A549 (cell line): Measurements from ENCODE around the gene CDK10. TPM values are rescaled to one million over a fixed set of nuclear protein-coding genes. Genes with fewer than 3 reads are reported as not detected.

Experiments
- ATAC-seq, 2 experiments: fragments of 200-7000 bp in 1 of 2; fragments of >200 bp in 1 of 2; cut with Nextera tagmentation in 1 of 2; cut with Tn5 transposase in 1 of 2; 3 replicates each; pipeline versions ENCODE4 v1.8.0 to v1.9.1; 2018 to 2020; ENCODE audit warnings: mild to moderate bottlenecking in 1 of 2, moderate library complexity in 1 of 2
- CTCF ChIA-PET: fragments of 300-600 bp; sonication (Branson Sonifier 250); formaldehyde crosslinking; extraction: SDS; loops from one replicate; lab custom pipeline; 2021; ENCODE audit warnings: antibody characterized with exemption, inconsistent platforms; lab: Yijun Ruan, JAX
- POLR2A ChIA-PET: fragments of 350-600 bp; formaldehyde crosslinking; extraction: SDS; loops from one replicate; lab custom pipeline; 2021; ENCODE audit warnings: antibody characterized with exemption, inconsistent platforms; lab: Yijun Ruan, JAX
- DNase-seq, 2 experiments: peaks; one replicate each; pipeline versions ENCODE4 v3.0.0 to v3.0.0-alpha.2; 2011 to 2016; ENCODE audit warnings: low read depth in 1 of 2, low spot score in 1 of 2
- FAIRE-seq: peaks from 2 replicates; lab custom pipeline; 2011; peaks lifted over from hg19 to GRCh38; lab: Jason Lieb, UNC
- H3K27ac ChIP-seq, 2 experiments: fragments of >200 bp; sonication (Bioruptor Twin); formaldehyde crosslinking; 3 replicates each; pipeline ENCODE4 v1.5.1; 2016 to 2017
- H3K4me1 ChIP-seq: fragments of >200 bp; sonication (Bioruptor Twin); formaldehyde crosslinking; 3 replicates; pipeline ENCODE4 v1.6.1; 2016
- H3K4me2 ChIP-seq: fragments of >200 bp; sonication (Bioruptor Twin); formaldehyde crosslinking; 3 replicates; pipeline ENCODE4 v1.6.1; 2016
- H3K4me3 ChIP-seq: fragments of >200 bp; sonication (Bioruptor Twin); formaldehyde crosslinking; 3 replicates; pipeline ENCODE4 v1.5.1; 2016
- H3K9me3 ChIP-seq: fragments of >200 bp; sonication (Bioruptor Twin); formaldehyde crosslinking; 3 replicates; pipeline ENCODE4 v1.6.1; 2016
- CBX2 ChIP-seq: fragments of 200-600 bp; sonication (generic); IDR thresholded peaks from 2 replicates; pipeline ENCODE4 v1.6.1; 2016; ENCODE audit warnings: low read depth, mild to moderate bottlenecking, borderline replicate concordance
- EP300 ChIP-seq, 2 experiments: fragments of >200 bp; sonication (Bioruptor Twin); formaldehyde crosslinking; IDR thresholded peaks; 2 replicates in 1 of 2; 3 replicates in 1 of 2; pipeline ENCODE4 v1.6.1; 2016 to 2017
- ESRRA ChIP-seq: fragments of 150-350 bp; IDR thresholded peaks from 2 replicates; pipeline ENCODE4 v1.6.1; 2014; ENCODE audit warnings: mild to moderate bottlenecking, low read length, borderline replicate concordance
- FOSB ChIP-seq: fragments of 250-450 bp; sonication (Bioruptor Pico); IDR thresholded peaks from 2 replicates; pipeline ENCODE4 v1.5.0; 2020; ENCODE audit warnings: mild to moderate bottlenecking, moderate library complexity
- FOSL2 ChIP-seq, 2 experiments: fragments of 450-650 bp in 1 of 2; fragments of >200 bp in 1 of 2; sonication (Bioruptor Twin) in 1 of 2; formaldehyde crosslinking; IDR thresholded peaks; 2 replicates each; pipeline versions ENCODE4 v1.5.0 to v1.6.1; 2016 to 2020; ENCODE audit warnings: mild to moderate bottlenecking in 1 of 2, moderate library complexity in 1 of 2
- FOXS1 ChIP-seq: fragments of 250-450 bp; sonication (Bioruptor Pico); IDR thresholded peaks from 2 replicates; pipeline ENCODE4 v1.5.0; 2020; ENCODE audit warnings: mild to moderate bottlenecking, moderate library complexity
- GATA3 ChIP-seq: IDR thresholded peaks from 2 replicates; pipeline ENCODE4 v1.6.1; 2012; ENCODE audit warnings: borderline replicate concordance
- HEYL ChIP-seq: fragments of 250-450 bp; sonication (Bioruptor Pico); IDR thresholded peaks from 2 replicates; pipeline ENCODE4 v1.8.0; 2021; ENCODE audit warnings: mild to moderate bottlenecking, moderate library complexity
- HMGXB4 ChIP-seq: fragments of 250-450 bp; sonication (Bioruptor Pico); IDR thresholded peaks from 2 replicates; pipeline ENCODE4 v1.5.0; 2021; ENCODE audit warnings: mild to moderate bottlenecking, moderate library complexity, borderline replicate concordance
- HOXB13 ChIP-seq: fragments of 250-450 bp; sonication (Bioruptor Pico); IDR thresholded peaks from 2 replicates; pipeline ENCODE4 v1.5.0; 2020; ENCODE audit warnings: low read depth, mild to moderate bottlenecking, moderate library complexity
- JUN ChIP-seq, 2 experiments: fragments of >200 bp; sonication (Bioruptor Twin); formaldehyde crosslinking; IDR thresholded peaks; 2 replicates in 1 of 2; 3 replicates in 1 of 2; pipeline ENCODE4 v1.6.1; 2016 to 2017
- JUNB ChIP-seq: fragments of >200 bp; sonication (Bioruptor Twin); formaldehyde crosslinking; IDR thresholded peaks from 2 replicates; pipeline ENCODE4 v1.6.1; 2016
- MAFK ChIP-seq: fragments of 450-650 bp; IDR thresholded peaks from 2 replicates; pipeline ENCODE4 v1.6.1; 2014; ENCODE audit not compliant: partially characterized antibody
- MAX ChIP-seq: IDR thresholded peaks from 2 replicates; pipeline ENCODE4 v1.6.1; 2012
- MAZ ChIP-seq: fragments of 150-350 bp; IDR thresholded peaks from 2 replicates; pipeline ENCODE4 v1.6.1; 2014; ENCODE audit warnings: antibody characterized with exemption, low read depth, low read length, borderline replicate concordance
- NPAS2 ChIP-seq: fragments of 250-450 bp; sonication (Bioruptor Pico); IDR thresholded peaks from 2 replicates; pipeline ENCODE4 v1.8.0; 2022; ENCODE audit warnings: mild to moderate bottlenecking, moderate library complexity, borderline replicate concordance
- NR3C1 ChIP-seq: fragments of >200 bp; sonication (Bioruptor Twin); formaldehyde crosslinking; IDR thresholded peaks from 3 replicates; pipeline ENCODE4 v1.6.1; 2017
- PHF8 ChIP-seq: fragments of 200-600 bp; sonication (generic); IDR thresholded peaks from 2 replicates; pipeline ENCODE4 v1.6.1; 2016; ENCODE audit warnings: low read depth, mild to moderate bottlenecking, antibody characterized with exemption, moderate library complexity, borderline replicate concordance
- POLR2A ChIP-seq: IDR thresholded peaks from 2 replicates; pipeline ENCODE4 v1.6.1; 2012; ENCODE audit warnings: mild to moderate bottlenecking, low read length
- RAD21 ChIP-seq, 2 experiments: fragments of >200 bp in 1 of 2; sonication (Bioruptor Twin) in 1 of 2; formaldehyde crosslinking in 1 of 2; IDR thresholded peaks in 1 of 2; conservative IDR thresholded peaks in 1 of 2; 2 replicates in 1 of 2; 3 replicates in 1 of 2; pipeline ENCODE4 v1.6.1; 2012 to 2018; ENCODE audit warnings: inconsistent platforms in 1 of 2
- REST ChIP-seq: fragments of 200-600 bp; sonication (generic); IDR thresholded peaks from 2 replicates; pipeline ENCODE4 v1.6.1; 2016; ENCODE audit warnings: antibody characterized with exemption, mild to moderate bottlenecking, moderate library complexity
- SREBF2 ChIP-seq: fragments of 450-650 bp; IDR thresholded peaks from 2 replicates; pipeline ENCODE4 v1.6.1; 2014; ENCODE audit warnings: mild to moderate bottlenecking, moderate library complexity
- TFCP2L1 ChIP-seq: fragments of 250-450 bp; sonication (Bioruptor Pico); IDR thresholded peaks from 2 replicates; pipeline ENCODE4 v1.5.0; 2021; ENCODE audit warnings: mild to moderate bottlenecking
- ZNF302 ChIP-seq: fragments of 250-450 bp; sonication (Bioruptor Pico); IDR thresholded peaks from 2 replicates; pipeline ENCODE4 v1.9.0; 2021; ENCODE audit warnings: inconsistent platforms, mild to moderate bottlenecking, moderate library complexity
- ZSCAN20 ChIP-seq: fragments of 250-450 bp; sonication (Bioruptor Pico); IDR thresholded peaks from 2 replicates; pipeline ENCODE4 v1.8.0; 2022; ENCODE audit warnings: mild to moderate bottlenecking, moderate library complexity
- WGBS: methylation state at CpG from one replicate; pipeline ENCODE4 v1.1.6; 2017; ENCODE audit errors: missing lambda C conversion rate; 5-methylcytosine and 5-hydroxymethylcytosine counted together
- polyA plus RNA-seq, 4 experiments: library from polyadenylated mRNA; depleted of rRNA in 3 of 4; stranded (reverse); fragments of >200 nt; fragmentation: RNase III in 1 of 4; extraction: RNeasy Plus Mini Kit Qiagen cat#74134 plus additional on column Dnase treatment in 1 of 4; gene quantifications; 2 replicates in 3 of 4; 3 replicates in 1 of 4; pipeline ENCODE4 v1.2.3, GENCODE V29; 2011 to 2017
- TF ChIP-seq, protein P1 (sequence below): fragments of 250-450 bp; sonication (Bioruptor Pico); IDR thresholded peaks from 2 replicates; pipeline ENCODE4 v1.5.0; 2020; ENCODE audit warnings: low read depth, mild to moderate bottlenecking, moderate library complexity
- TF ChIP-seq, protein P2 (sequence below): IDR thresholded peaks from 2 replicates; pipeline ENCODE4 v1.6.1; 2012; ENCODE audit warnings: low read depth, borderline replicate concordance

Gene CDK10
- polyA plus RNA-seq, 2 of the 4 experiments (the other 2 are of a cell fraction): 35.9 to 55.3 TPM

DNA sequence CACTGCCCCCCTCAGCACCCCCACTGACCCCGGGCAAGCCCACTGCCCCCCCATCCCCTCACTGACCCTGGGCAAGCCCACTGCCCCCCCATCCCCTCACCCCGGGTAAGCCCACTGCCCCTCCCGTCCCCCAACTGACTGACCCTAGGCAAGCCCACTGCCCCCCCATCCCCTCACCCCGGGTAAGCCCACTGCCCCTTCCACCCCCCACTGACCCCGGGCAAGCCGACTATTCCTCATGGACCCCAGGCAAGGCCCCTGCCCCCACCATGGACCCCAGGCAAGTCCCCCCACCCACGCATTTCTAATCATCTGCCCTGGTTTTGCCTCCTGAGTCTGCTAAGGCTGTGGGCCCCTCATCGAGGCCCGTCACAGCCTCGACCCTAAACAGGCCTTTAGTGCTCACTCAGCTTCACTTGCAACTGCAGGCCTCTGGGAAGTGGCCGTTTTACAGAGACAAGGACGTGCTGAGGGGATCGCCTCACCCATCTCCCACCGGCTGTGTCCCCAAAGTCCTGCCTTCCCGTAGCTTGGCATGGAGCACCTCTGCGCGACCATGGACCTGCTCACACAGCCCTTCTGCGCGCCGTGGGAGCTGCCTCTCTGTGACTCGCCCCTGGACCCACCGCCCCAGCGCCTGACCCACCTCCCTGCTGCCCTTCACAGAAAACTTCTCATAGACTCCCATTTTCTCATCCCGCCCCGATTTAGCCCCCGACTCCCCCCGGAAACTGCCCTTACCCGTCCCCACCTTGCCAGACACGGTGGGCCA lies 30.6 kb downstream of the CDK10 start:
- TF ChIP-seq PHF8 (no peak), SREBF2 (no peak), MAFK (no peak), GATA3 (no peak), FOSB (no peak), POLR2A (no peak), RAD21 (conservative IDR thresholded peaks at IDR 0.05 in 1 of 2, IDR thresholded peaks at IDR 0.05 in 1 of 2) (no peak), NR3C1 (no peak), JUNB (no peak), HMGXB4 (CRISPR knock-in tag) (no peak), FOSL2 (IDR thresholded peaks at IDR 0.05) (no peak), FOSL2 (CRISPR knock-in tag; IDR thresholded peaks at IDR 0.05) (no peak)
- ChIA-PET CTCF (interaction anchor here (1.1 to 6.8 kb wide), 5 partner anchors 8 to 144 kb away, joined by 3 to 77 read pairs (median 6); no protein-coding TSS in a partner anchor), POLR2A (no interaction called here)
- Histone ChIP-seq H3K4me3 (no peak overlapping the region), H3K4me1 (peaks cover 28% of the 10 kb centered on the region), H3K9me3 (peaks cover 3% of the 10 kb centered on the region; the same call in 1 of the 3 replicates), H3K27ac (no peak overlapping the region), H3K4me2 (no peak overlapping the region)
- ATAC-seq (no peak), FAIRE-seq (no peak), DNase-seq (no peak)
- WGBS: 93% methylated on average over 22 of the region's 29 CpGs

- Histone ChIP-seq H3K9me3 (peaks cover 3% of the 10 kb centered on the region; the same call in 1 of the 3 replicates), H3K4me3 (no peak overlapping the region), H3K27ac (no peak overlapping the region), H3K4me1 (peaks cover 31% of the 10 kb centered on the region), H3K4me2 (no peak overlapping the region)
- no peak for TF ChIP-seq ZNF302 (CRISPR knock-in tag)
- no peak for TF ChIP-seq TFCP2L1 (CRISPR knock-in tag)
- TF ChIP-seq, protein P1, sequence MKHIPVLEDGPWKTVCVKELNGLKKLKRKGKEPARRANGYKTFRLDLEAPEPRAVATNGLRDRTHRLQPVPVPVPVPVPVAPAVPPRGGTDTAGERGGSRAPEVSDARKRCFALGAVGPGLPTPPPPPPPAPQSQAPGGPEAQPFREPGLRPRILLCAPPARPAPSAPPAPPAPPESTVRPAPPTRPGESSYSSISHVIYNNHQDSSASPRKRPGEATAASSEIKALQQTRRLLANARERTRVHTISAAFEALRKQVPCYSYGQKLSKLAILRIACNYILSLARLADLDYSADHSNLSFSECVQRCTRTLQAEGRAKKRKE (CRISPR knock-in tag): no peak
- TF ChIP-seq HOXB13 (CRISPR knock-in tag): no peak
- no peak; a peak in 1 of 5 replicates for TF ChIP-seq JUN (IDR thresholded peaks at IDR 0.05)
- no peak for TF ChIP-seq NPAS2 (CRISPR knock-in tag)
- TF ChIP-seq CBX2: no peak
- TF ChIP-seq, protein P2, sequence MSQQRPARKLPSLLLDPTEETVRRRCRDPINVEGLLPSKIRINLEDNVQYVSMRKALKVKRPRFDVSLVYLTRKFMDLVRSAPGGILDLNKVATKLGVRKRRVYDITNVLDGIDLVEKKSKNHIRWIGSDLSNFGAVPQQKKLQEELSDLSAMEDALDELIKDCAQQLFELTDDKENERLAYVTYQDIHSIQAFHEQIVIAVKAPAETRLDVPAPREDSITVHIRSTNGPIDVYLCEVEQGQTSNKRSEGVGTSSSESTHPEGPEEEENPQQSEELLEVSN: no peak
- no peak for TF ChIP-seq RAD21 (conservative IDR thresholded peaks at IDR 0.05 in 1 of 2, IDR thresholded peaks at IDR 0.05 in 1 of 2)
- TF ChIP-seq NR3C1: no peak
- no peak for TF ChIP-seq ZSCAN20 (CRISPR knock-in tag)
- TF ChIP-seq MAX: no peak
- TF ChIP-seq ESRRA: no peak
- TF ChIP-seq HEYL (CRISPR knock-in tag): no peak
- TF ChIP-seq MAZ: no peak
- TF ChIP-seq EP300 (IDR thresholded peaks at IDR 0.05): no peak
- no peak for TF ChIP-seq FOXS1
- no peak; the same call in 1 of the 2 replicates for TF ChIP-seq POLR2A
- TF ChIP-seq REST: no peak
- DNase-seq: no peak
- no peak for FAIRE-seq
- WGBS: 82% methylated on average over 24 of the region's 24 CpGs
- ATAC-seq: no peak
- ChIA-PET POLR2A (interaction anchor here (1.5 kb wide), 1 partner anchor 12 kb away, joined by 4 read pairs; no protein-coding TSS in a partner anchor), CTCF (interaction anchor here (1.1 to 6.8 kb wide), 6 partner anchors 9 to 142 kb away, joined by 3 to 77 read pairs (median 7); no protein-coding TSS in a partner anchor)
These were observed 31.4 kb downstream of the CDK10 start for GRCh38 chr16:89717688-89718505.
